ENCODE measurements around the gene HAUS2. TPM values are rescaled to one million over a fixed set of nuclear protein-coding genes. Genes with fewer than 3 reads are reported as not detected.

HAUS2 gene
- total RNA-seq, 1 experiment from 2014 or later = 39.8 TPM

DNA sequence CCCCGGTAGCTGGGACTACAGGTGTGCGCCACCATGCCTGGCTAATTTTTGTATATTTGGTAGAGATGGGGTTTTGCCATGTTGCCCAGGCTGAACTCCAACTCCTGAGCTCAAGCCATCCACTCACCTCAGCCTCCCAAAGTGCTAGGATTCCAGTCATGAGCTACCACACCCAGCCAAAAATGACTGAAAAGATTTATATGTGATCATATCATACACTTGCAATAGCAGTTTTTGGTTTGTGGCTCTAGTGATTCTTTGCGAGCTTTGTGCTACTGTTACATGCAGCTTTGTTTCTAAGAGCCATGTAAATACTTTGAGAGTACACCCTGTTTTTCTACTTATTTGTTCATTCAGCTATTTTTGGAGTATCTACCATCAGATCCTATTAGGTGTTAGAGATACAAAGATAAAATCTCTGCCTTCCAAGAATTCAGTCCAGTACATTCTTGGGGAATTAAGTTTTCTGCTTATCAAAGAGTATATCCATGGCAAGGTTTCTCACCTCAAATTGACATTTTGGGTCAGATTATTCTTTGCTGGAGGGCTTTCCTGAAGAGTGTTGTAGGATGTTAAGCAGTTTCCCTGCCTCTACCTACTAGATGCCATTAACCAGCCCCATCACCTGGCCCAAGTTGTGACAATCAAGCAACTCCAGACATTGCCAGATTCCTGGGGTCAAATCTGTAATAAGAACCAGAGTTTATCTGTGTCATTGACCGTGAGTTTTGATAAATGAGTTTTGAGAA, 38.2 kb upstream of the HAUS2 start:
- Histone ChIP-seq H3K9me2 (ENCODE audit: insufficient read depth) (no peaks in the 10 kb centered on the region), H2AFZ (ENCODE audit: low read depth, low read length, poor library complexity, severe bottlenecking) (no peak overlapping the region), H3K9ac (ENCODE audit: low read length) (no peak overlapping the region), H3K4me1 (ENCODE audit: control insufficient read depth in 1 of 2, insufficient read depth in 2 of 2, low read length in 2 of 2) (no peaks in the 10 kb centered on the region), H3K79me2 (ENCODE audit: insufficient read depth, low read length) (no peaks in the 10 kb centered on the region), H4K20me1 (ENCODE audit: insufficient read depth) (no peaks in the 10 kb centered on the region), H3K27me3 (ENCODE audit: insufficient read depth, low read length) (no peaks in the 10 kb centered on the region), H3K4me2 (ENCODE audit: low read length) (no peak overlapping the region), H3K4me3 (replicated peaks in 1 of 2; ENCODE audit: low read depth in 1 of 2, low read length in 2 of 2) (no peak overlapping the region), H3K36me3 (ENCODE audit: control insufficient read depth in 1 of 2, insufficient read depth in 2 of 2, low read length in 2 of 2) (no peaks in the 10 kb centered on the region; a peak in 1 of 4 replicates), H3K27ac (ENCODE audit: low read depth, low read length) (no peak overlapping the region), H3K9me3 (ENCODE audit: control insufficient read depth in 1 of 2, insufficient read depth in 1 of 2, low read depth in 1 of 2, low read length in 2 of 2) (no peaks in the 10 kb centered on the region)
- intact Hi-C loops (cut with micrococcal nuclease) = no loop called here
- BruUV-seq (replicated peaks) = no TSS peak
- POLR2A ChIA-PET = no interaction called here
- DNase-seq (ENCODE audit: low read depth, low spot score) (no peak), ATAC-seq (no peak)
- CTCF ChIA-PET = no interaction called here
- RAD21 ChIA-PET (ENCODE audit: low non-redundant PET in 1 of 2, low total read pairs in 2 of 2, uncharacterized antibody in 2 of 2, unreplicated experiment in 2 of 2) = no interaction called here
- TF ChIP-seq FOSL1 (IDR thresholded peaks at IDR 0.05; ENCODE audit: low read depth) (no peak), ELF1 (IDR thresholded peaks at IDR 0.05; ENCODE audit: borderline replicate concordance, low read depth) (no peak), EZH2phosphoT487 (IDR thresholded peaks at IDR 0.05; ENCODE audit: borderline replicate concordance) (no peak), EGR1 (IDR thresholded peaks at IDR 0.05; ENCODE audit: low read depth) (no peak), POLR2A (IDR thresholded peaks at IDR 0.05; ENCODE audit: borderline replicate concordance, extremely low read depth, insufficient read depth, insufficient read length) (no peak)

DNA sequence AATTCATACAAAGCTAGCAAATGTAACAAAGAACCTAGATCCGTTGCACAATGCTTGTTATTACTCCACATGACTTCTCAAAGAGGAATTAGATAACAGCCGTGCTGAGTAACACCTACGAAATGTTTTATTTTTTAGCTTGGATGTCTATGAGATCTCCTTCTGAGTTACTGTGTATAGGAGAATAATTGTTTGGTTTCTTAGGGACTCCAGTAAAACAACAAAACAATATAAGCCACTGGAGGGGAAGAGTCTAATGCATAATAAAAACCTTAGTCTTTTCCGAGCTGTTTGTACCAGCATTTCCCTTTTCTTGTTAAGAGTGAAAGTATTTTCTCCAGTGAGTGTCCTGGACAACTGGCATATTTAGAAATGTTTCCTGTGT, 37.6 kb upstream of the HAUS2 start:
- H4K20me1 ChIP-seq (ENCODE audit: insufficient read depth) = no peaks in the 10 kb centered on the region
- no peaks in the 10 kb centered on the region for H3K27me3 ChIP-seq (ENCODE audit: insufficient read depth, low read length)
- RAD21 ChIA-PET (ENCODE audit: low non-redundant PET in 1 of 2, low total read pairs in 2 of 2, uncharacterized antibody in 2 of 2, unreplicated experiment in 2 of 2) = no interaction called here
- POLR2A ChIA-PET = no interaction called here
- BruUV-seq (replicated peaks) = no TSS peak
- H3K4me2 ChIP-seq (ENCODE audit: low read length) = no peak overlapping the region
- CTCF ChIA-PET = no interaction called here
- no peaks in the 10 kb centered on the region for H3K4me1 ChIP-seq (ENCODE audit: control insufficient read depth in 1 of 2, insufficient read depth in 2 of 2, low read length in 2 of 2)
- no peaks in the 10 kb centered on the region for H3K9me3 ChIP-seq (ENCODE audit: control insufficient read depth in 1 of 2, insufficient read depth in 1 of 2, low read depth in 1 of 2, low read length in 2 of 2)
- intact Hi-C loops (cut with micrococcal nuclease) = no loop called here
- H3K9ac ChIP-seq (ENCODE audit: low read length) = no peak overlapping the region
- ATAC-seq = no peak
- H2AFZ ChIP-seq (ENCODE audit: low read depth, low read length, poor library complexity, severe bottlenecking) = no peak overlapping the region
- no peak overlapping the region for H3K27ac ChIP-seq (ENCODE audit: low read depth, low read length)
- no peaks in the 10 kb centered on the region for H3K9me2 ChIP-seq (ENCODE audit: insufficient read depth)
- no peaks in the 10 kb centered on the region; a peak in 1 of 4 replicates for H3K36me3 ChIP-seq (ENCODE audit: control insufficient read depth in 1 of 2, insufficient read depth in 2 of 2, low read length in 2 of 2)
- no peak for DNase-seq (ENCODE audit: low read depth, low spot score)
- H3K4me3 ChIP-seq (replicated peaks in 1 of 2; ENCODE audit: low read depth in 1 of 2, low read length in 2 of 2) = no peak overlapping the region
- H3K79me2 ChIP-seq (ENCODE audit: insufficient read depth, low read length) = no peaks in the 10 kb centered on the region
- TF ChIP-seq YY1 (IDR thresholded peaks at IDR 0.05; ENCODE audit: extremely low read depth, insufficient replicate concordance, low read depth, low read length) (no peak), ZNF274 (IDR thresholded peaks at IDR 0.05; ENCODE audit: low read depth, low read length) (no peak), CBX3 (IDR thresholded peaks at IDR 0.05; ENCODE audit: low read depth) (no peak), TCF7L2 (IDR thresholded peaks at IDR 0.05; ENCODE audit: borderline replicate concordance, extremely low read depth, insufficient read depth, insufficient read length) (no peak), JUND (IDR thresholded peaks at IDR 0.05) (no peak), FOSL1 (IDR thresholded peaks at IDR 0.05; ENCODE audit: low read depth) (no peak), EGR1 (IDR thresholded peaks at IDR 0.05; ENCODE audit: low read depth) (no peak), POLR2A (IDR thresholded peaks at IDR 0.05; ENCODE audit: borderline replicate concordance, extremely low read depth, insufficient read depth, insufficient read length) (no peak), SP1 (IDR thresholded peaks at IDR 0.05; ENCODE audit: low read depth) (no peak), EZH2phosphoT487 (IDR thresholded peaks at IDR 0.05; ENCODE audit: borderline replicate concordance) (no peak), ZFX (IDR thresholded peaks at IDR 0.05) (no peak), SRF (IDR thresholded peaks at IDR 0.05; ENCODE audit: low read depth) (no peak)
- TF ChIP-seq, protein P1, sequence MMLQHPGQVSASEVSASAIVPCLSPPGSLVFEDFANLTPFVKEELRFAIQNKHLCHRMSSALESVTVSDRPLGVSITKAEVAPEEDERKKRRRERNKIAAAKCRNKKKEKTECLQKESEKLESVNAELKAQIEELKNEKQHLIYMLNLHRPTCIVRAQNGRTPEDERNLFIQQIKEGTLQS (IDR thresholded peaks at IDR 0.05) = no peak
- TF ChIP-seq, protein P2, sequence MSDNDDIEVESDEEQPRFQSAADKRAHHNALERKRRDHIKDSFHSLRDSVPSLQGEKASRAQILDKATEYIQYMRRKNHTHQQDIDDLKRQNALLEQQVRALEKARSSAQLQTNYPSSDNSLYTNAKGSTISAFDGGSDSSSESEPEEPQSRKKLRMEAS (IDR thresholded peaks at IDR 0.05) = no peak
- TF ChIP-seq, protein P3, sequence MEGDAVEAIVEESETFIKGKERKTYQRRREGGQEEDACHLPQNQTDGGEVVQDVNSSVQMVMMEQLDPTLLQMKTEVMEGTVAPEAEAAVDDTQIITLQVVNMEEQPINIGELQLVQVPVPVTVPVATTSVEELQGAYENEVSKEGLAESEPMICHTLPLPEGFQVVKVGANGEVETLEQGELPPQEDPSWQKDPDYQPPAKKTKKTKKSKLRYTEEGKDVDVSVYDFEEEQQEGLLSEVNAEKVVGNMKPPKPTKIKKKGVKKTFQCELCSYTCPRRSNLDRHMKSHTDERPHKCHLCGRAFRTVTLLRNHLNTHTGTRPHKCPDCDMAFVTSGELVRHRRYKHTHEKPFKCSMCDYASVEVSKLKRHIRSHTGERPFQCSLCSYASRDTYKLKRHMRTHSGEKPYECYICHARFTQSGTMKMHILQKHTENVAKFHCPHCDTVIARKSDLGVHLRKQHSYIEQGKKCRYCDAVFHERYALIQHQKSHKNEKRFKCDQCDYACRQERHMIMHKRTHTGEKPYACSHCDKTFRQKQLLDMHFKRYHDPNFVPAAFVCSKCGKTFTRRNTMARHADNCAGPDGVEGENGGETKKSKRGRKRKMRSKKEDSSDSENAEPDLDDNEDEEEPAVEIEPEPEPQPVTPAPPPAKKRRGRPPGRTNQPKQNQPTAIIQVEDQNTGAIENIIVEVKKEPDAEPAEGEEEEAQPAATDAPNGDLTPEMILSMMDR (IDR thresholded peaks at IDR 0.05 in 2 of 3, conservative IDR thresholded peaks at IDR 0.05 in 1 of 3; ENCODE audit: borderline replicate concordance in 1 of 3, insufficient read depth in 1 of 3, low read depth in 2 of 3, low read length in 2 of 3) = no peak
